Glomerular visceral epithelial cell (primary cell): Measurements from ENCODE around the gene ZBTB7C.
A peak's percentile ranks its signal among the peaks of the same experiment; 100 is the strongest.

Source experiments
- DNase-seq: peaks from one replicate; pipeline ENCODE4 v3.0.0-alpha.2; 2016; ENCODE audit errors: extremely low spot score

The ZBTB7C gene

GRCh38 chr18:48194591-48195181 is 214.5 kb downstream of the ZBTB7C start:
- no peak for DNase-seq

- DNase-seq = no peak
Observed at GRCh38 chr18:48193521-48194492, 215.4 kb downstream of the ZBTB7C start.

GRCh38 chr18:48192542-48192941 is 216.6 kb downstream of the ZBTB7C start:
- DNase-seq = no peak

- no peak for DNase-seq
Observed at GRCh38 chr18:48191494-48191893, 217.7 kb downstream of the ZBTB7C start.

GRCh38 chr18:48190994-48191393 is 218.2 kb downstream of the ZBTB7C start:
- DNase-seq = no peak

- DNase-seq = no peak
Observed at GRCh38 chr18:48188609-48189008, 220.6 kb downstream of the ZBTB7C start.

GRCh38 chr18:48186861-48187260 is 222.3 kb downstream of the ZBTB7C start:
- DNase-seq = no peak

- peak; percentile 9 for DNase-seq
Observed at GRCh38 chr18:48186131-48186766, 222.9 kb downstream of the ZBTB7C start.

GRCh38 chr18:48184118-48184517 is 225.1 kb downstream of the ZBTB7C start:
- DNase-seq = no peak

- DNase-seq = no peak
Observed at GRCh38 chr18:48183613-48184012, 225.6 kb downstream of the ZBTB7C start.

- DNase-seq = no peak
Observed at GRCh38 chr18:48182779-48183178, 226.4 kb downstream of the ZBTB7C start.

- no peak for DNase-seq
Observed at GRCh38 chr18:48181857-48182256, 227.3 kb downstream of the ZBTB7C start.

GRCh38 chr18:48181087-48181823 is 227.9 kb downstream of the ZBTB7C start:
- no peak for DNase-seq

- no peak for DNase-seq
Observed at GRCh38 chr18:48179666-48180065, 229.5 kb downstream of the ZBTB7C start.

GRCh38 chr18:48179001-48179400 is 230.2 kb downstream of the ZBTB7C start:
- no peak for DNase-seq

- DNase-seq = no peak
Observed at GRCh38 chr18:48176909-48177308, 232.3 kb downstream of the ZBTB7C start.

- no peak for DNase-seq
Observed at GRCh38 chr18:48173557-48173956, 235.6 kb downstream of the ZBTB7C start.

GRCh38 chr18:48172226-48173006 is 236.8 kb downstream of the ZBTB7C start:
- no peak for DNase-seq

GRCh38 chr18:48171490-48172188 is 237.5 kb downstream of the ZBTB7C start:
- no peak for DNase-seq

- no peak for DNase-seq
Observed at GRCh38 chr18:48170651-48171050, 238.5 kb downstream of the ZBTB7C start.
